NCI-H146 treated with DMSO at 0.1 percent for 48 hours (cell line): ENCODE results near the gene TRH.
"Not testable (repeated sequence)": the region's sequence is repeated elsewhere in the genome, so short reads cannot be mapped to it uniquely, and the experiment has no call there.

ENCODE experiments used
- DNase-seq: peaks from one replicate; lab custom pipeline; 2025; ENCODE audit not compliant: unreplicated experiment; lab: John Stamatoyannopoulos, UW

TRH gene

DNA sequence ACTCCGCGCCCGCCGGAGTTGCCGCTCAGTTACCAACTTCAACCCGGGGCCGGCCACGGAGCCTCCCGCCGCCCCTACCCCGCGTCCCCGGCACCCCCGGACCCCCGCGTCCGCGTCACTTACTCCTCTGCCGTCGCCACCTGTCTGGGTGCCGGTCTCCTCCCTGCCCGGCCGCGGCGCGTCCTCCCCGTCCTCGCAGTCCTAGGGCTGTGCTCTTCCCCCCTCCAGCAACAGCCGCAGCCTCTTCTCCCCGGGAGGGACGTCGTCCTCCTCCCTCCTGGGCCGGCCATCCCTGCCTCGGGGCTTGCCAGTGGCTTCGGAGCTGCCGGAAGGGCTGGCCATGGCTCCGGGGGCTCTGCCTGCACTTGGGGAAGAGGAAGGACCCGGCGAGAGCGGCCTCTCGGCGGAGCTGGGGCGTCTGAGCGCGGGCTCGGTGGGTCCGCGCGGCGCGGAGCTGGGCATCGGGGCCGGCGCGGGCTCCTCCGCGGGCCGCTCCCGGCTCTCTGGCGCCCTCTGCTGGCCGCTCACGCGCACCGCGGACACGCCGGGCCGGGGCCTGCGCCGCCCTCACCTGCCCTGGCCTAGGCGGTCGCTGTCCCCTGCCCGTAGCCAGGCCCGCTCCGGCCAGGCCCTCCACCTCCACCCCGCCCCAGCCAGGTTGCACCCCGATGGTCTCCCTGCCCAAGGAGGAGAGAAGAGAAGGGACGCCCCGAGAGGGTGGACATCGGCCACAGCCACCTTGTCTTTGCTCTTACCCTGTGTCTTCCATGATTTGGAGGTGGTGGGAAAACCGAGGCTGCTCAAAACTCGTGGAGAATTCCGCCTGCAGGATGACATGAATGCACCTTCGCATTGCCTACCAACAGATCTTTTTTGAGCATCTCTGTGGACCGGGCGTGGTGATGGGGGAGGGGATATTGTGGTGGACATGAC is 28.4 kb downstream of the TRH start:
- peak; percentile 19 for DNase-seq

DNA sequence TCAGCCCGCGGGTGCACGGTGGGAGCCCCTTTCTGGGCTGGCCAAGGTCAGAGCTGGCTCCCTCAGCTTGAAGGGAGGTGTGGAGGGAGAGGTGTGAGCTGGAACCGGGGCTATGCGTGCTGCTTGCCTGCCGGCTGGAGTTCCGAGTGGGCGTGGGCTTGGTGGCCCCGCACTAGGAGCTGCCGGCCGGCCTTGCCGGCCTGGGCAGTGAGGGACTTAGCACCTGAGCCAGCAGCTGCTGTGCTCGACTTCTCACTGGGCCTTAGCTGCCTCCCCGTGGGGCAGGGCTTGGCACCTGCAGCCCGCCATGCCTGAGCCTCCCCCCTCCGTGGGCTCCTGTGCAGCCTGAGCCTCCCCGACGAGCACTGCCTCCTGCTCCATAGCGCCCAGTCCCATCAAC is 36.0 kb downstream of the TRH start:
- no peak for DNase-seq

DNA sequence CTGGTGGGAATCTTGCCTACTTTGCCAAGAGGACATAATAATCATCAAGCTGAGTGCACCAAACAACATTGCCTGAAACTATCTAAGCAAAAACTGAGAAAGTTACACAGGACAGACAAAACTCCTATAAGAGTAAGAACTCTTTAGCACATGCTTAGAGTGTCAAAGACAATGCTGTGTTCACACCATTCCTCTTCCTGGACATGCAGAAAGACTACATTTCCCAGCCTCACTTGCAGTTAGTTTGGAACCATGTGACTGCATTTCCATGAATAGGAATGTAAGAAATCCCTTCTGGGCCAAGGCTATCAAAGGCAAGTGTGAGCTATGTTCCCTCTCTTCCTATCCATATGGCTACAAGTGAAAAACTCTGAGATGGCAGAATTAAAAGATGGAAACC is 37.6 kb downstream of the TRH start:
- DNase-seq, result not testable (repeated sequence)

DNA sequence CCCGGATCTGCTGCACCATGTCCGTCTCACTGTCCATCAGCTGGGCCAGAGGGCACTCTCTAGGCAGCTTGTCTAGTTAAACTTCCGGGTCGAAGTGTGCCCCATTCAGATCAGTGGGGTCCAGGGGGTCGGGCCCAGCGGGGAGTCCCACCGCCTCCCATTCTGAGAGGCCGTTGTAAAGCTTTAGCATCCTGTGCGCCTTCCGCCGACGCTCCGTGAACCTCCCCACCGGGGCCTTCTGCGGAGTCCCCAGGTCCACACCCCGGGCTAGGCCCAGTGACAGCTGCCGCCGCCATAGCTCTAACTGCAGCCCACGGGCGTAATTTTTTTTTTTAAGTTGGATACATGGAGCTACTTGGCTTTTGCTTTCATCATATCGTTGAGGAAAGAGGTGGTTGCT is 38.7 kb downstream of the TRH start:
- DNase-seq, result not testable (repeated sequence)

DNA sequence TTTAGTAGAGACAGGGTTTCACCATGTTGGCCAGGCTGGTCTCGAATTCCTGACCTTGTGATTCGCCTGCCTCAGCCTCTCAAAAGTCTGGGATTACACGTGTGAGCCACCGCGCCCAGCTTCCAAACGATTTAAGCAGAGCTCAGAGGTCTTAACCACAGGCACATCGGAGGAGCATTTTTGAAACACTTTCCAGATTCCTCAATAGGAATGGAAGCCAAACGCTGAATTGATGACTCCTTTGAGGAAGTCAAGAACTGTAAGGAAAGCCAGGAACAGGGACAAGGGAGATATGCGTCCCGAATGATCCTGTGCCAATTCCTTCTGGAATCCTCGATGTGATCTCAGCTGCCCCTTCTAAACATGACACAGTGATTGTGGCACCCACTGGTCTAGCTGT is 40.0 kb downstream of the TRH start:
- no peak for DNase-seq

DNA sequence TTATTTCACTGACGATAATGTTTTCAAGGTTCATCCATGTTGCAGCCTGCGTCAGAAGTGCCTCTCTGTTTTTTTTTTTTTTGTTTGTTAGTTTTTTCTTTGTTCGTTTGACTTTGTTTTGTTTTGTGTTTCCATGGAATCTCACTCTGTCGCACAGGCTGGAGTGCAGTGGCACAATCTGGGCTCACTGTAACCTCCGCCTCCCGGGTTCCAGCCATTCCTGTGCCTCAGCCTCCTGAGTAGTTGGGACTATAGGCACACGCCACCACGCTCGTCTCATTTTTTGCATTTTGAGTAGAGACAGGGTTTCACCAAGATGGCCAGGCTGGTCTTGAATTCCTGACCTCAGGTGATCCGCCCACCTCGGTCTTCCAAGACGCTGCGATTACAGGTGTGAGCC is 43.1 kb downstream of the TRH start:
- not testable (repeated sequence) for DNase-seq

DNA sequence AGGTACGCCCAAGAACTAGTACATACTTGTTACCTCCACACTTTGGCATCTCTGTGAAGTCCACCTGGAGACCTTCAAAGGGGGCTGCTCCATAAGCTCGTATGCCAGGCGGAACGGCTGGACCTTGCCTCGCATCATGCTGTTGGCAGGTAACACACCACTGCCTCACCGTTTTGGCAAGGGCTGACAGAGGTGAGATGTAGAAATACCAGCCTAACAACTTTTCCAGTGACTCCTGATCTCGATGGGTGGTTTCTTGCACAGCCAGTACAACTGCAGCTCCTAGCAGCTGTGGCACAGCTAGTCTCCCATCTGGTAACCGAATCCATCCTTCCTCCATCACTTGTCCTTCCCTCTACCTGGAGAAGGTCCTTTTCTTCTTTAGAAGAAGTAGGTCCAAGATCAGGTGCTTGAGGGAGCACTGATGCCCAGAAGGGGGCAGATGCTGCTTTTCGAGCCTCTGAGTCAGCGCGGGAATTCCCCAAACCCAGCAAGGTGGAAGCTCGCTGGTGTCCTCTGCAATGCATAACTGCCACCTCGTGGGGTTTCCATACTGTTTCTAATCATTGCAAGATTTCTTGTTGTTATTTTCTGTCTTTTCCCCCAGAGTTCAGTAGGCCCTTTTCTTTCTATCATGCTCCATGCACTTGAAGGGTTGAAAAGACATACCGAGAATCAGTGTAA is 51.8 kb downstream of the TRH start:
- DNase-seq, result not testable (repeated sequence)

DNA sequence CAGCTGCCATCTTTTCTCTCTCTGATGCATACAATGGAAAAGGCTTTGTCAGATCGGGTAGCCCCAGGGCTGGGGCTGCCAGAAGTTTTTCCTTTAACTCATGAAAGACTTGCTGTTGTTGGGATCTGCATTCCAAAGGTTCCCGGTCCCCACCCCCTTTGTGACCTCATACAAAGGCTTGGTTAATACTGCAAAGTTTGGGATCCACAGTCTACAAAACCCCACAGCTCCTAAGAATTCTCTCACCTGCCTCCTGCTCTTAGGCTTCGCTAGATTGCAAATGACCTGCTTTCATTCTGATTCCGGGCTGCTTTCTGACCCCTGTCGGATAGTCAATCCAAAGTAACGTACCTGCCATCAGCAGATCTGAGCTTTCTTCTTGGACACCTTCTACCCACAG is 52.9 kb downstream of the TRH start:
- not testable (repeated sequence) for DNase-seq
